Fibroblast of lung (primary cell): ENCODE data around the gene PABPC1L.

ENCODE experiments used
- CTCF ChIP-seq, 2 donors: IDR thresholded peaks in 1 of 2; conservative IDR thresholded peaks in 1 of 2; 1 replicate in 1 of 2; 2 replicates in 1 of 2; pipeline ENCODE4 v1.5.1; 2011 to 2012; ENCODE audit warnings: low read length in 2 of 2, control low read depth in 1 of 2, inconsistent platforms in 1 of 2, low read depth in 1 of 2, mild to moderate bottlenecking in 1 of 2
- EZH2 ChIP-seq: IDR thresholded peaks from 2 replicates; pipeline ENCODE4 v1.5.1; 2012; ENCODE audit warnings: low read length, control low read depth, mild to moderate bottlenecking; ENCODE audit errors: missing control alignments

- no peak for TF ChIP-seq CTCF (conservative IDR thresholded peaks at IDR 0.05 in 1 of 2, IDR thresholded peaks at IDR 0.05 in 1 of 2; ENCODE audit: low read depth in 1 of 2, low read length in 2 of 2)
- TF ChIP-seq EZH2 = no peak
Observed at GRCh38 chr20:44973053-44973452, 63.2 kb downstream of the PABPC1L start.
